CD14-positive monocyte (primary cell): ENCODE results near the gene WIPI1. TPM values are rescaled to one million over a fixed set of nuclear protein-coding genes. Genes with fewer than 3 reads are reported as not detected.

Experiments used
- DNase-seq, 3 donors: peaks; one replicate each; pipeline ENCODE4 v3.0.0-alpha.2; 2011 to 2022
- H2AFZ ChIP-seq: 2 replicates; pipeline ENCODE4 v1.6.0; 2012; ENCODE audit warnings: mild to moderate bottlenecking, low read depth, low read length, inconsistent platforms; ENCODE audit not compliant: insufficient read depth, poor library complexity, severe bottlenecking
- H3K27ac ChIP-seq, 2 donors: 1 replicate in 1 of 2; 2 replicates in 1 of 2; pipeline ENCODE4 v1.5.1; 2012 to 2013; ENCODE audit warnings: low read length in 2 of 2, control low read depth in 1 of 2, inconsistent platforms in 1 of 2, low read depth in 1 of 2, mild to moderate bottlenecking in 1 of 2
- H3K27me3 ChIP-seq, 2 donors: one replicate each; pipeline versions ENCODE4 v1.6.0 to v1.6.1; 2011 to 2013; ENCODE audit warnings: low read length in 2 of 2; ENCODE audit not compliant: control insufficient read depth in 2 of 2, insufficient read depth in 2 of 2
- H3K36me3 ChIP-seq, 2 donors: replicated peaks in 1 of 2; 1 replicate in 1 of 2; 2 replicates in 1 of 2; pipeline versions ENCODE4 v1.5.1 to v1.6.1; 2012 to 2013; ENCODE audit warnings: low read length in 2 of 2, control low read depth in 1 of 2, inconsistent platforms in 1 of 2, mild to moderate bottlenecking in 1 of 2; ENCODE audit not compliant: insufficient read depth in 2 of 2, control insufficient read depth in 1 of 2
- H3K4me1 ChIP-seq, 2 donors: 1 replicate in 1 of 2; 2 replicates in 1 of 2; pipeline versions ENCODE4 v1.5.1 to v1.6.1; 2012 to 2013; ENCODE audit warnings: low read length in 2 of 2, control low read depth in 1 of 2, inconsistent platforms in 1 of 2, mild to moderate bottlenecking in 1 of 2, moderate library complexity in 1 of 2; ENCODE audit not compliant: insufficient read depth in 2 of 2, control insufficient read depth in 1 of 2
- H3K4me2 ChIP-seq: replicated peaks from 2 replicates; pipeline ENCODE3; 2012; ENCODE audit warnings: low read length, moderate library complexity, mild to moderate bottlenecking; ENCODE audit not compliant: poor library complexity, severe bottlenecking; ENCODE audit errors: extremely low read depth
- H3K4me3 ChIP-seq, 3 experiments: fragments of 200-600 bp in 1 of 3; sonication (generic) in 1 of 3; replicated peaks in 1 of 3; 1 replicate in 2 of 3; 2 replicates in 1 of 3; pipeline ENCODE4 v1.5.1; 2011 to 2013; ENCODE audit warnings: low read length in 3 of 3, mild to moderate bottlenecking in 3 of 3, control low read depth in 2 of 3, low read depth in 2 of 3, inconsistent platforms in 1 of 3, moderate library complexity in 1 of 3
- H3K79me2 ChIP-seq: 2 replicates; pipeline ENCODE4 v1.6.0; 2012; ENCODE audit warnings: mild to moderate bottlenecking, control low read depth, inconsistent platforms, low read length, moderate library complexity; ENCODE audit not compliant: insufficient read depth
- H3K9ac ChIP-seq: 2 replicates; pipeline ENCODE4 v1.6.0; 2017; ENCODE audit warnings: low read length, mild to moderate bottlenecking; ENCODE audit not compliant: insufficient read depth, poor library complexity, severe bottlenecking
- H3K9me3 ChIP-seq, 2 donors: replicated peaks in 1 of 2; 1 replicate in 1 of 2; 2 replicates in 1 of 2; pipeline versions ENCODE4 v1.5.1 to v1.6.1; 2012 to 2013; ENCODE audit warnings: low read length in 2 of 2, control low read depth in 1 of 2; ENCODE audit not compliant: control insufficient read depth in 1 of 2, insufficient read depth in 1 of 2
- H4K20me1 ChIP-seq: 2 replicates; pipeline ENCODE4 v1.6.0; 2012; ENCODE audit warnings: mild to moderate bottlenecking, low read length, control low read depth, moderate library complexity; ENCODE audit not compliant: insufficient read depth
- H3K27ac Mint-ChIP-seq, 7 donors: one replicate each; pipeline ENCODE4 v1.8.0; 2020; ENCODE audit warnings: mild to moderate bottlenecking in 7 of 7, mixed read lengths in 7 of 7, moderate library complexity in 6 of 7, inconsistent platforms in 2 of 7
- H3K27me3 Mint-ChIP-seq, 3 donors: one replicate each; pipeline ENCODE4 v1.8.0; 2021 to 2022; ENCODE audit warnings: low read depth in 3 of 3, mild to moderate bottlenecking in 3 of 3, mixed read lengths in 3 of 3, moderate library complexity in 3 of 3, inconsistent platforms in 1 of 3
- H3K36me3 Mint-ChIP-seq, 2 donors: one replicate each; pipeline ENCODE4 v1.8.0; 2020; ENCODE audit warnings: mixed read lengths in 2 of 2, inconsistent platforms in 1 of 2, mild to moderate bottlenecking in 1 of 2
- H3K4me1 Mint-ChIP-seq: one replicate; pipeline ENCODE4 v1.8.0; 2020; ENCODE audit warnings: mild to moderate bottlenecking, mixed read lengths
- H3K4me3 Mint-ChIP-seq, 2 donors: one replicate each; pipeline ENCODE4 v1.8.0; 2020; ENCODE audit warnings: mild to moderate bottlenecking in 2 of 2, mixed read lengths in 2 of 2, moderate library complexity in 1 of 2
- H3K9me3 Mint-ChIP-seq, 7 donors: one replicate each; pipeline ENCODE4 v1.8.0; 2020 to 2022; ENCODE audit warnings: mixed read lengths in 7 of 7, mild to moderate bottlenecking in 6 of 7, moderate library complexity in 6 of 7, inconsistent platforms in 2 of 7
- CTCF ChIP-seq: fragments of 200-600 bp; IDR thresholded peaks from one replicate; pipeline ENCODE4 v1.8.0; 2022; ENCODE audit warnings: antibody characterized with exemption, mild to moderate bottlenecking
- WGBS: methylation state at CpG from one replicate; pipeline ENCODE4 v1.1.5; 2013; ENCODE audit warnings: missing lambda C conversion rate; ENCODE audit not compliant: insufficient coverage; 5-methylcytosine and 5-hydroxymethylcytosine counted together
- intact Hi-C, 2 donors: fragments of 100-400 bp; cut with micrococcal nuclease; formaldehyde crosslinking; loops; one replicate each; pipeline versions ENCODE4 v1.15.0 to v1.15.1; 2023
- polyA plus RNA-seq, 3 donors: library from polyadenylated mRNA; depleted of rRNA in 1 of 3; unstranded in 2 of 3; stranded (reverse) in 1 of 3; fragments of 300-500 nt in 2 of 3; fragments of >200 nt in 1 of 3; fragmentation: Illumina TruSeq in 2 of 3; gene quantifications; 1 replicate in 2 of 3; 2 replicates in 1 of 3; pipeline ENCODE4 v1.2.3, GENCODE V29; 2012 to 2021

The WIPI1 gene
- polyA plus RNA-seq, 3 donors, result 19.9 to 31.9 (median 22.1) TPM

- H4K20me1 ChIP-seq, result no peaks in the 10 kb centered on the region
- no peaks in the 10 kb centered on the region for H3K9me3 ChIP-seq
- 96% methylated on average over 4 of the region's 8 CpGs for WGBS
- H3K4me3 ChIP-seq, result no peak overlapping the region
- H3K27me3 ChIP-seq, result no peaks in the 10 kb centered on the region
- no peaks in the 10 kb centered on the region for H3K79me2 ChIP-seq
- no peak overlapping the region for H3K4me2 ChIP-seq
- no peak overlapping the region for H3K4me3 Mint-ChIP-seq
- no peak overlapping the region for H3K9ac ChIP-seq
- H3K36me3 ChIP-seq, result no peaks in the 10 kb centered on the region
- peak overlapping the region in 1 of 7 donors; percentile 93 for H3K27ac Mint-ChIP-seq
- peaks cover 22 to 25% of the 10 kb centered on the region in 2 donors for H3K4me1 ChIP-seq
- peaks cover 0 to 5% (median 0%) of the 10 kb centered on the region in 7 donors for H3K9me3 Mint-ChIP-seq
- H2AFZ ChIP-seq, result no peak overlapping the region
- DNase-seq, result no peak
- H3K27me3 Mint-ChIP-seq, result peaks cover 0 to 11% (median 4%) of the 10 kb centered on the region in 3 donors
- intact Hi-C loops, result no loop called here
- H3K4me1 Mint-ChIP-seq, result peaks cover 36% of the 10 kb centered on the region
- TF ChIP-seq CTCF, result no peak
- no peak overlapping the region for H3K27ac ChIP-seq
- H3K36me3 Mint-ChIP-seq, result peaks cover 19 to 25% of the 10 kb centered on the region in 2 donors
Observed at GRCh38 chr17:68385490-68386215, 71.6 kb downstream of the WIPI1 start.

- no peak overlapping the region for H3K4me3 Mint-ChIP-seq
Observed at GRCh38 chr17:68384941-68385340, 72.4 kb downstream of the WIPI1 start.

More at GRCh38 chr17:68384941-68385340, 72.4 kb downstream of the WIPI1 start:
- peaks cover 20 to 26% of the 10 kb centered on the region in 2 donors for H3K36me3 Mint-ChIP-seq
- TF ChIP-seq CTCF, result no peak
- Histone ChIP-seq H3K4me2 (no peak overlapping the region), H4K20me1 (no peaks in the 10 kb centered on the region), H3K4me1 (peaks cover 22 to 27% of the 10 kb centered on the region in 2 donors), H3K27me3 (no peaks in the 10 kb centered on the region), H3K36me3 (no peaks in the 10 kb centered on the region), H3K79me2 (no peaks in the 10 kb centered on the region), H3K27ac (peak overlapping the region in 1 of 2 donors; percentile 74), H3K9me3 (no peaks in the 10 kb centered on the region), H2AFZ (no peak overlapping the region), H3K9ac (no peak overlapping the region), H3K4me3 (no peak overlapping the region)
- intact Hi-C loops, result no loop called here
- DNase-seq, result peak in 1 of 3 donors; percentile 15
- peaks cover 38% of the 10 kb centered on the region for H3K4me1 Mint-ChIP-seq
- H3K27ac Mint-ChIP-seq, result peak overlapping the region in 6 of 7 donors; percentile 58 to 93 (median 81)
- WGBS, result 73% methylated on average over 2 of the region's 4 CpGs
- H3K9me3 Mint-ChIP-seq, result peaks cover 0 to 5% (median 0%) of the 10 kb centered on the region in 7 donors
- peaks cover 0 to 11% (median 4%) of the 10 kb centered on the region in 3 donors for H3K27me3 Mint-ChIP-seq
